ENCODE results near the gene SLC2A13.
A peak's percentile ranks its signal among the peaks of the same experiment; 100 is the strongest.

The SLC2A13 gene

GRCh38 chr12:40117818-40118217 lies 11.9 kb upstream of the SLC2A13 start:
- Mint-ChIP-seq H3K9me3 (ENCODE audit: low read depth) (no peaks in the 10 kb centered on the region), H3K36me3 (no peaks in the 10 kb centered on the region), H3K4me3 (no peak overlapping the region), H3K4me1 (ENCODE audit: low read depth) (peaks cover 4% of the 10 kb centered on the region), H3K27ac (no peak overlapping the region), H3K27me3 (peaks cover 6% of the 10 kb centered on the region)

DNA sequence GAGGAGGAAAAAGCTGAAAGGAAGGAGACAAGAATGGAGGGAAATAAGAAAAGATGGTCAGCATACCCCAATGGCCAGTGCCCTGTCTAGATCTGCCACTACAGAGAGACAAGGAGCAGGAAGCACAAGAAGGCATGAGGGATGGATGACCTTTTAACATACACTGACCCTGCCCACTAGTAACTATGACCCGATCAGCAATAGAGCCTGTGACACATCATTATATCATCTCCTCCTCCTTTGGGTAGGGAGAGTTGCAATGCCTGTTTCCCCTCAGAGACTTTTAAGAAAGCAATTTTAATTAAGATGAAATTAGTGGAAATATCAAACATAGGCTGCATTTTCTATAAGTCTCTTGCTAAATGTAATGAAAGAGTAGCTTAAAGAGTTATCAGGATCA lies 4.7 kb upstream of the SLC2A13 start:
- H3K4me1 Mint-ChIP-seq (ENCODE audit: low read depth) = peaks cover 17% of the 10 kb centered on the region
- H3K4me3 Mint-ChIP-seq = no peak overlapping the region
- no peaks in the 10 kb centered on the region for H3K9me3 Mint-ChIP-seq (ENCODE audit: low read depth)
- no peaks in the 10 kb centered on the region for H3K36me3 Mint-ChIP-seq
- peaks cover 5% of the 10 kb centered on the region for H3K27me3 Mint-ChIP-seq
- no peak overlapping the region for H3K27ac Mint-ChIP-seq

DNA sequence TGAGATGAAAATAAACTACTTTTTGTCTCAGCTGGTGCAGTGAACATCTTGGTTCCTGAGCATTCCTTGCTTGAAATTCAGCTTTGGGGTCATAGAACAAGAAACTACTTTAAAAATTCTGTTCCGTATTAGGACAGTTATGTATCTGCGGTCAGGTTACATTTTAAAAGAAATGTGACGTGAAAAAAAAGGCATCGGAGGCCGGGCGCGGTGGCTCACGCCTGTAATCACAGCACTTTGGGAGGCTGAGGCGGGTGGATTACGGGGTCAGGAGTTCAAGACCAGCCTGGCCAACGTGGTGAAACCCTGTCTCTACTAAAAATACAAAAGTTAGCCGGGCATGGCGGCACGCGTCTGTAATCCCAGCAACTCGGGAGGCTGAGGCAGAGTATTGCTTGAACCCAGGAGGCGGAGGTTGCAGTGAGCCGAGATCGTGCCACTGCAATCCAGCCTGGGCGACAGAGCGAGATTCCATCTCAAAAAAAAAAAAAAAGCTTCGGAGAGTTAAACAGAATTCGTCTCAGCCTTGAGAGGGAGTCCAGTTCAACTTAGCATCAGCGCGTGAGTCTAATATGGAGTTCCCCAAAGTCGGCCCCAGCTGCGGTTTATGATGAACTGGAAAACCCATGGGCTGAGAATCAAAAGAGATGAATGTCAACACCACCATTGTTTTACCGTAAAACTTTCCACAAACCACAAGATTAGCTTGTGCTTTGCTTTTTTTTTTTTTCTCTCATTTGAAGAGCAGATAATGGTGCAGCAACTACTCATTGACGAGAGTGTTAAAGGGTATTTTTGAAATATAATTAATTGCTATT lies 2.1 kb upstream of the SLC2A13 start:
- no peaks in the 10 kb centered on the region for H3K36me3 Mint-ChIP-seq
- peaks cover 32% of the 10 kb centered on the region for H3K4me1 Mint-ChIP-seq (ENCODE audit: low read depth)
- H3K27me3 Mint-ChIP-seq = peaks cover 5% of the 10 kb centered on the region
- no peak overlapping the region for H3K27ac Mint-ChIP-seq
- peak overlapping the region; percentile 80 for H3K4me3 Mint-ChIP-seq
- H3K9me3 Mint-ChIP-seq (ENCODE audit: low read depth) = no peaks in the 10 kb centered on the region

GRCh38 chr12:40107098-40107802 lies 1.4 kb upstream of the SLC2A13 start:
- peaks cover 32% of the 10 kb centered on the region for H3K4me1 Mint-ChIP-seq (ENCODE audit: low read depth)
- peak overlapping the region; percentile 80 for H3K4me3 Mint-ChIP-seq
- H3K36me3 Mint-ChIP-seq = no peaks in the 10 kb centered on the region
- peaks cover 5% of the 10 kb centered on the region for H3K27me3 Mint-ChIP-seq
- no peaks in the 10 kb centered on the region for H3K9me3 Mint-ChIP-seq (ENCODE audit: low read depth)
- H3K27ac Mint-ChIP-seq = no peak overlapping the region

- Mint-ChIP-seq H3K4me1 (ENCODE audit: low read depth) (peaks cover 32% of the 10 kb centered on the region), H3K27me3 (peaks cover 5% of the 10 kb centered on the region), H3K4me3 (peak overlapping the region; percentile 87), H3K36me3 (no peaks in the 10 kb centered on the region), H3K9me3 (ENCODE audit: low read depth) (no peaks in the 10 kb centered on the region), H3K27ac (peak overlapping the region; percentile 24)
Measured at GRCh38 chr12:40106655-40107054, 774 bp upstream of the SLC2A13 start.

DNA sequence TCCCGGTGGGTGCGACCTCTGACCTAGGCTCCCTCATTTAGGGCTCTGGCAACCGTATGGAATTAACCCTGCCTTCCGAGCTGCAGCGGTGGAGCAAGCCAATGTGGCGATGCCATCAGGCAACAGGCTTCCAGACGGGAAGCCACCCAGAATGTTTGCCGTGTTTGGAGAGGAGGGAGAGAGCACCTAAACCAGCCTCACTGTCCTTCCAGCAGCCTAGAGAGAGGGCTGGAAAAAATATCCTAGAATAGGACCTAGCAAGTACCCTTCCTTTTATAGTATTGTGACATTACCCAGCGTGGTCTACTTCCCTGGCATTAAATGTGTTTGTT lies 287 bp upstream of the SLC2A13 start:
- Mint-ChIP-seq H3K27me3 (peaks cover 5% of the 10 kb centered on the region), H3K36me3 (no peaks in the 10 kb centered on the region), H3K4me3 (peak overlapping the region; percentile 87), H3K4me1 (ENCODE audit: low read depth) (peaks cover 32% of the 10 kb centered on the region), H3K9me3 (ENCODE audit: low read depth) (no peaks in the 10 kb centered on the region), H3K27ac (peak overlapping the region; percentile 24)

GRCh38 chr12:40105265-40105514 lies 691 bp downstream of the SLC2A13 start:
- no peaks in the 10 kb centered on the region for H3K9me3 Mint-ChIP-seq (ENCODE audit: low read depth)
- no peak overlapping the region for H3K27ac Mint-ChIP-seq
- peaks cover 5% of the 10 kb centered on the region for H3K27me3 Mint-ChIP-seq
- peak overlapping the region; percentile 86 for H3K4me3 Mint-ChIP-seq
- no peaks in the 10 kb centered on the region for H3K36me3 Mint-ChIP-seq
- peaks cover 32% of the 10 kb centered on the region for H3K4me1 Mint-ChIP-seq (ENCODE audit: low read depth)

GRCh38 chr12:40104461-40105264 lies 1.2 kb downstream of the SLC2A13 start:
- no peaks in the 10 kb centered on the region for H3K9me3 Mint-ChIP-seq (ENCODE audit: low read depth)
- H3K4me1 Mint-ChIP-seq (ENCODE audit: low read depth) = peaks cover 32% of the 10 kb centered on the region
- H3K4me3 Mint-ChIP-seq = peak overlapping the region; percentile 86
- H3K27me3 Mint-ChIP-seq = peaks cover 5% of the 10 kb centered on the region
- peaks cover 2% of the 10 kb centered on the region for H3K36me3 Mint-ChIP-seq
- H3K27ac Mint-ChIP-seq = peak overlapping the region; percentile 23

- peaks cover 32% of the 10 kb centered on the region for H3K4me1 Mint-ChIP-seq (ENCODE audit: low read depth)
- no peaks in the 10 kb centered on the region for H3K9me3 Mint-ChIP-seq (ENCODE audit: low read depth)
- H3K27ac Mint-ChIP-seq = no peak overlapping the region
- H3K4me3 Mint-ChIP-seq = no peak overlapping the region
- H3K27me3 Mint-ChIP-seq = no peaks in the 10 kb centered on the region
- H3K36me3 Mint-ChIP-seq = peaks cover 4% of the 10 kb centered on the region
Measured at GRCh38 chr12:40103043-40103442, 2.8 kb downstream of the SLC2A13 start.

GRCh38 chr12:40101747-40102146 lies 4.1 kb downstream of the SLC2A13 start:
- Mint-ChIP-seq H3K36me3 (peaks cover 5% of the 10 kb centered on the region), H3K9me3 (ENCODE audit: low read depth) (no peaks in the 10 kb centered on the region), H3K27me3 (no peaks in the 10 kb centered on the region), H3K4me1 (ENCODE audit: low read depth) (peaks cover 22% of the 10 kb centered on the region), H3K4me3 (no peak overlapping the region), H3K27ac (no peak overlapping the region)

DNA sequence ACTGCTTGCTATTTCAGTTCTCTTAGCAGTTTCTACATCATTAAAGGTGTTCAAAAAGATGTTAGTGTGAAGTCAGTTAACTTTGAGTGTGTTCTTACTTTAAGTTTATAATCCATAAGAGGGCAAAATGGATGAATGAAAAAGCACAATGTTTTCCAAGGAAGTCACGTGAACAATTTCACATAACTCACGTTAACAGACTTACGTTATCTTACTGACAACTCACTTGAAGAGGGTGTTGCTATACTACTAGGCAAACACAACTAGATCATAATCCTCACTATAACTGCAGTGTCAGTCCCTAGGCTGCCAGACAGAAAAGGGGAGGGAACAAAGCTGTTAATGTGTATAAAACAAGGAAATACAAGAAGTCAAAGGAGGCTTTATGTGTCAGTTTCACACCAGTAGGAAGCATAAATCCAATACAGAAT lies 6.4 kb downstream of the SLC2A13 start:
- H3K4me1 Mint-ChIP-seq (ENCODE audit: low read depth) = peaks cover 12% of the 10 kb centered on the region
- no peaks in the 10 kb centered on the region for H3K9me3 Mint-ChIP-seq (ENCODE audit: low read depth)
- no peak overlapping the region for H3K27ac Mint-ChIP-seq
- H3K36me3 Mint-ChIP-seq = peaks cover 5% of the 10 kb centered on the region
- no peak overlapping the region for H3K4me3 Mint-ChIP-seq
- H3K27me3 Mint-ChIP-seq = no peaks in the 10 kb centered on the region

GRCh38 chr12:40098406-40099145 lies 7.3 kb downstream of the SLC2A13 start:
- H3K4me3 Mint-ChIP-seq = no peak overlapping the region
- H3K27me3 Mint-ChIP-seq = no peaks in the 10 kb centered on the region
- H3K9me3 Mint-ChIP-seq (ENCODE audit: low read depth) = no peaks in the 10 kb centered on the region
- no peak overlapping the region for H3K27ac Mint-ChIP-seq
- peaks cover 4% of the 10 kb centered on the region for H3K4me1 Mint-ChIP-seq (ENCODE audit: low read depth)
- peaks cover 5% of the 10 kb centered on the region for H3K36me3 Mint-ChIP-seq

GRCh38 chr12:40093512-40093911 lies 12.4 kb downstream of the SLC2A13 start:
- Mint-ChIP-seq H3K27ac (no peak overlapping the region), H3K9me3 (ENCODE audit: low read depth) (no peaks in the 10 kb centered on the region), H3K36me3 (peaks cover 9% of the 10 kb centered on the region), H3K27me3 (no peaks in the 10 kb centered on the region), H3K4me1 (ENCODE audit: low read depth) (no peaks in the 10 kb centered on the region), H3K4me3 (no peak overlapping the region)

- H3K27me3 Mint-ChIP-seq = peaks cover under 1% of the 10 kb centered on the region
- no peak overlapping the region for H3K4me3 Mint-ChIP-seq
- H3K4me1 Mint-ChIP-seq (ENCODE audit: low read depth) = peaks cover 1% of the 10 kb centered on the region
- no peak overlapping the region for H3K27ac Mint-ChIP-seq
- H3K36me3 Mint-ChIP-seq = peaks cover 3% of the 10 kb centered on the region
- H3K9me3 Mint-ChIP-seq (ENCODE audit: low read depth) = no peaks in the 10 kb centered on the region
Measured at GRCh38 chr12:40086471-40086870, 19.4 kb downstream of the SLC2A13 start.

GRCh38 chr12:40078266-40078665 lies 27.6 kb downstream of the SLC2A13 start:
- H3K27ac Mint-ChIP-seq = no peak overlapping the region
- H3K9me3 Mint-ChIP-seq (ENCODE audit: low read depth) = no peaks in the 10 kb centered on the region
- H3K4me3 Mint-ChIP-seq = no peak overlapping the region
- peaks cover 8% of the 10 kb centered on the region for H3K36me3 Mint-ChIP-seq
- H3K27me3 Mint-ChIP-seq = peaks cover 2% of the 10 kb centered on the region
- no peaks in the 10 kb centered on the region for H3K4me1 Mint-ChIP-seq (ENCODE audit: low read depth)
